Lower leg skin (tissue), 4 donors: Measurements from ENCODE around the gene GGA1. TPM values are rescaled to one million over a fixed set of nuclear protein-coding genes. Genes with fewer than 3 reads are reported as not detected.

Source experiments
- DNase-seq, 2 donors: peaks; one replicate each; pipeline ENCODE4 v3.0.0-alpha.2; 2019; ENCODE audit warnings: low spot score in 2 of 2
- H3K4me3 ChIP-seq: fragments of 200-600 bp; sonication (generic); 2 replicates; pipeline ENCODE4 v1.5.1; 2017; ENCODE audit warnings: mild to moderate bottlenecking, low read depth; ENCODE audit not compliant: poor library complexity, severe bottlenecking
- POLR2A ChIP-seq, 2 donors: fragments of 450-650 bp; IDR thresholded peaks; one replicate each; pipeline ENCODE4 v1.6.1; 2016 to 2017; ENCODE audit warnings: antibody characterized with exemption in 2 of 2, mild to moderate bottlenecking in 1 of 2, moderate library complexity in 1 of 2
- WGBS, 2 donors: methylation state at CpG; one replicate each; pipeline ENCODE4 v1.1.5; 2018; 5-methylcytosine and 5-hydroxymethylcytosine counted together
- intact Hi-C: fragments of 100-400 bp; cut with DNase I; formaldehyde crosslinking; loops from one replicate; pipeline ENCODE4 v1.15.0; 2023; ENCODE audit warnings: low total_unique reads
- total RNA-seq, 4 donors: library from RNA; depleted of rRNA; stranded (reverse); fragments of >200 nt; gene quantifications; one replicate each; pipeline ENCODE4 v1.1.0, GENCODE V29; 2016
- TF ChIP-seq, protein P1 (sequence below), 3 donors: fragments of 450-650 bp; IDR thresholded peaks; one replicate each; pipeline ENCODE4 v1.5.1; 2016; ENCODE audit warnings: antibody characterized with exemption in 3 of 3, mild to moderate bottlenecking in 3 of 3, moderate library complexity in 2 of 3

GGA1 gene
- total RNA-seq, 4 donors from 2014 or later, result 50.3 to 66.0 (median 53.6) TPM

GRCh38 chr22:37562049-37562875 is 46.4 kb upstream of the GGA1 start:
- intact Hi-C loops, result loop anchor here (10.0 kb wide), 1 partner anchor 623 kb away; the partner anchor contains the start of gene PLA2G6
- DNase-seq, result no peak
- 68 to 70% methylated on average over 14 of the region's 14 CpGs for WGBS, 2 donors
- H3K4me3 ChIP-seq, result no peak overlapping the region
- TF ChIP-seq, protein P1, sequence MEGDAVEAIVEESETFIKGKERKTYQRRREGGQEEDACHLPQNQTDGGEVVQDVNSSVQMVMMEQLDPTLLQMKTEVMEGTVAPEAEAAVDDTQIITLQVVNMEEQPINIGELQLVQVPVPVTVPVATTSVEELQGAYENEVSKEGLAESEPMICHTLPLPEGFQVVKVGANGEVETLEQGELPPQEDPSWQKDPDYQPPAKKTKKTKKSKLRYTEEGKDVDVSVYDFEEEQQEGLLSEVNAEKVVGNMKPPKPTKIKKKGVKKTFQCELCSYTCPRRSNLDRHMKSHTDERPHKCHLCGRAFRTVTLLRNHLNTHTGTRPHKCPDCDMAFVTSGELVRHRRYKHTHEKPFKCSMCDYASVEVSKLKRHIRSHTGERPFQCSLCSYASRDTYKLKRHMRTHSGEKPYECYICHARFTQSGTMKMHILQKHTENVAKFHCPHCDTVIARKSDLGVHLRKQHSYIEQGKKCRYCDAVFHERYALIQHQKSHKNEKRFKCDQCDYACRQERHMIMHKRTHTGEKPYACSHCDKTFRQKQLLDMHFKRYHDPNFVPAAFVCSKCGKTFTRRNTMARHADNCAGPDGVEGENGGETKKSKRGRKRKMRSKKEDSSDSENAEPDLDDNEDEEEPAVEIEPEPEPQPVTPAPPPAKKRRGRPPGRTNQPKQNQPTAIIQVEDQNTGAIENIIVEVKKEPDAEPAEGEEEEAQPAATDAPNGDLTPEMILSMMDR (IDR thresholded peaks at IDR 0.05), result no peak
- TF ChIP-seq POLR2A (IDR thresholded peaks at IDR 0.05), result no peak

- intact Hi-C loops, result loop anchor here (10.0 kb wide), 1 partner anchor 621 kb away; the partner anchor contains the start of gene PLA2G6
- DNase-seq, result peak; percentile 82 to 95
- H3K4me3 ChIP-seq, result no peak overlapping the region
- TF ChIP-seq POLR2A (IDR thresholded peaks at IDR 0.05), result no peak
- TF ChIP-seq, protein P1 (IDR thresholded peaks at IDR 0.05), result no peak
- 22 to 23% methylated on average over 14 of the region's 14 CpGs for WGBS, 2 donors
Measured at GRCh38 chr22:37563153-37564081, 45.2 kb upstream of the GGA1 start.

- TF ChIP-seq, protein P1 (IDR thresholded peaks at IDR 0.05), result no peak
- TF ChIP-seq POLR2A (IDR thresholded peaks at IDR 0.05), result no peak
- WGBS, 2 donors, result 40 to 42% methylated on average over 7 of the region's 7 CpGs
- no peak for DNase-seq
- intact Hi-C loops, result loop anchor here (10.0 kb wide), 1 partner anchor 621 kb away; the partner anchor contains the start of gene PLA2G6
- H3K4me3 ChIP-seq, result no peak overlapping the region
Measured at GRCh38 chr22:37564111-37564711, 44.4 kb upstream of the GGA1 start.

GRCh38 chr22:37565830-37566229 is 42.8 kb upstream of the GGA1 start:
- WGBS, 2 donors, result 67 to 75% methylated on average over 17 of the region's 17 CpGs
- intact Hi-C loops, result loop anchor here (10.0 kb wide), 1 partner anchor 619 kb away; the partner anchor contains the start of gene PLA2G6
- no peak for DNase-seq
- TF ChIP-seq POLR2A (IDR thresholded peaks at IDR 0.05), result no peak
- TF ChIP-seq, protein P1 (IDR thresholded peaks at IDR 0.05), result no peak
- no peak overlapping the region for H3K4me3 ChIP-seq

- intact Hi-C loops, result loop anchor here (10.0 kb wide), 1 partner anchor 618 kb away; the partner anchor contains the start of gene PLA2G6
- WGBS, 2 donors, result 66 to 79% methylated on average over 15 to 18 of the region's 28 CpGs
- DNase-seq, result no peak
- TF ChIP-seq, protein P1 (IDR thresholded peaks at IDR 0.05), result no peak
- TF ChIP-seq POLR2A (IDR thresholded peaks at IDR 0.05), result no peak
- H3K4me3 ChIP-seq, result no peak overlapping the region
Measured at GRCh38 chr22:37566329-37566837, 42.3 kb upstream of the GGA1 start.
